HG03159 (cell line): Measurements from ENCODE around the gene GPR61.

ENCODE experiments used
- ATAC-seq: cut with Tn5 transposase; IDR thresholded peaks from one replicate; pipeline ENCODE4 v1.9.1; 2021; ENCODE audit warnings: mild to moderate bottlenecking, moderate library complexity; ENCODE audit not compliant: unreplicated experiment

Gene GPR61

GRCh38 chr1:109508001-109508872, 31.4 kb upstream of the GPR61 start:
- ATAC-seq: no peak

- no peak for ATAC-seq
These were observed 30.8 kb upstream of the GPR61 start for GRCh38 chr1:109508873-109509175.

- peak; percentile 69 for ATAC-seq
These were observed 30.2 kb upstream of the GPR61 start, which contains the start of gene AMIGO1 for GRCh38 chr1:109509176-109510134. Gene AMIGO1 (minus strand): TSS chr1:109509727. CDS start chr1:109508912, 815 bp downstream.

- no peak for ATAC-seq
These were observed 26.5 kb upstream of the GPR61 start for GRCh38 chr1:109513110-109513710.

GRCh38 chr1:109514846-109515245, 24.8 kb upstream of the GPR61 start:
- ATAC-seq: no peak

- no peak for ATAC-seq
These were observed 22.8 kb upstream of the GPR61 start for GRCh38 chr1:109516872-109517271.

GRCh38 chr1:109517337-109517736, 22.3 kb upstream of the GPR61 start:
- ATAC-seq: no peak

- ATAC-seq: no peak
These were observed 18.4 kb upstream of the GPR61 start for GRCh38 chr1:109521002-109521951.

- no peak for ATAC-seq
These were observed 17.6 kb upstream of the GPR61 start for GRCh38 chr1:109522026-109522425.

GRCh38 chr1:109523706-109524105, 16.0 kb upstream of the GPR61 start:
- ATAC-seq: no peak

- ATAC-seq: peak; percentile 53
These were observed 12.4 kb upstream of the GPR61 start for GRCh38 chr1:109527098-109527811.

- no peak for ATAC-seq
These were observed 11.6 kb upstream of the GPR61 start for GRCh38 chr1:109527846-109528695.

- no peak for ATAC-seq
These were observed 11.0 kb upstream of the GPR61 start for GRCh38 chr1:109528712-109529111.

GRCh38 chr1:109529881-109530456, 9.7 kb upstream of the GPR61 start:
- no peak for ATAC-seq

GRCh38 chr1:109530457-109531087, 9.1 kb upstream of the GPR61 start:
- no peak for ATAC-seq

GRCh38 chr1:109531380-109531779, 8.3 kb upstream of the GPR61 start:
- ATAC-seq: no peak

- ATAC-seq: no peak
These were observed 7.8 kb upstream of the GPR61 start for GRCh38 chr1:109531826-109532364.
